ENCODE data around the gene ZNF621. TPM values are rescaled to one million over a fixed set of nuclear protein-coding genes. Genes with fewer than 3 reads are reported as not detected.

The ZNF621 gene
- total and polyA plus RNA-seq, 2 of the 8 experiments (the other 6 are each of a cell fraction or from before 2014, with no cell fraction given), result 10.9 to 15.4 TPM

DNA sequence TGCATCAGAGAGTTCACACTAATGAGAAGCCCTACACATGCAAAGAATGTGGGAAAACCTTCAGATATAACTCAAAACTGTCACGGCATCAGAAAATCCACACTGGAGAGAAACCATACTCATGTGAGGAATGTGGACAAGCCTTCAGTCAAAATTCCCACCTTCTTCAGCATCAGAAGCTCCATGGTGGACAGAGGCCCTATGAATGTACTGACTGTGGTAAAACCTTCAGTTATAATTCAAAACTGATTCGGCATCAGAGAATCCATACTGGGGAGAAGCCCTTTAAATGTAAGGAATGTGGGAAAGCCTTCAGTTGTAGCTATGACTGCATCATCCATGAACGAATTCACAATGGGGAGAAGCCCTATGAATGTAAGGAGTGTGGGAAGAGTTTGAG is 37.6 kb upstream of the ZNF621 start:
- Histone ChIP-seq H3K4me1 (replicated peaks in 1 of 4; ENCODE audit: control insufficient read depth in 3 of 4, insufficient read depth in 4 of 4, low read length in 3 of 4) (no peaks in the 10 kb centered on the region), H3K4ac (replicated peaks; ENCODE audit: insufficient read length, low read depth, low read length) (no peak overlapping the region), H3K9me3 (ENCODE audit: insufficient read depth in 2 of 2, low read depth in 1 of 2, low read length in 1 of 2) (peaks cover 15 to 17% of the 10 kb centered on the region in 2 experiments), H2BK120ac (replicated peaks; ENCODE audit: low read depth, low read length) (no peak overlapping the region), H4K8ac (ENCODE audit: extremely low read depth, insufficient read depth, low read length) (no peak overlapping the region), H3K9ac (replicated peaks in 1 of 4; ENCODE audit: extremely low read depth in 1 of 4, low read depth in 3 of 4, low read length in 3 of 4) (no peak overlapping the region), H2AK5ac (ENCODE audit: low read depth, low read length) (no peak overlapping the region), H4K20me1 (replicated peaks in 1 of 2; ENCODE audit: control insufficient read depth in 1 of 2, insufficient read depth in 2 of 2, low read length in 2 of 2) (no peaks in the 10 kb centered on the region), H3K27ac (ENCODE audit: low read depth, low read length) (no peak overlapping the region), H3K79me2 (ENCODE audit: control insufficient read depth in 1 of 2, insufficient read depth in 2 of 2, low read length in 2 of 2) (no peaks in the 10 kb centered on the region), H2BK12ac (ENCODE audit: low read depth, low read length) (no peak overlapping the region), H4K5ac (ENCODE audit: insufficient read length, low read depth, low read length) (no peak overlapping the region), H3K4me2 (ENCODE audit: insufficient read depth in 1 of 2, low read depth in 2 of 2, low read length in 2 of 2) (no peak overlapping the region), H2BK20ac (ENCODE audit: low read length) (no peak overlapping the region), H3K18ac (ENCODE audit: extremely low read depth, low read length) (no peak overlapping the region), H3K79me1 (ENCODE audit: low read depth, low read length) (no peaks in the 10 kb centered on the region), H3K36me3 (ENCODE audit: control insufficient read depth in 2 of 4, insufficient read depth in 4 of 4, low read length in 3 of 4) (peaks cover 3 to 29% (median 10%) of the 10 kb centered on the region in 4 experiments; a peak in 6 of 8 replicates), H4K91ac (replicated peaks; ENCODE audit: insufficient read length, low read length) (no peak overlapping the region), H3K4me3 (ENCODE audit: extremely low read depth in 1 of 4, insufficient read depth in 2 of 4, low read depth in 3 of 4, low read length in 4 of 4) (no peak overlapping the region), H3K56ac (replicated peaks; ENCODE audit: insufficient read length, low read depth, low read length) (no peak overlapping the region), H2BK15ac (ENCODE audit: low read length) (no peak overlapping the region), H3K27me3 (replicated peaks in 1 of 4; ENCODE audit: control insufficient read depth in 3 of 4, extremely low read depth in 1 of 4, insufficient read depth in 3 of 4, low read length in 3 of 4) (no peaks in the 10 kb centered on the region), H2BK5ac (ENCODE audit: low read depth, low read length) (no peak overlapping the region), H3K14ac (ENCODE audit: insufficient read length) (no peak overlapping the region), H3K23ac (ENCODE audit: insufficient read length) (no peak overlapping the region), H3K23me2 (ENCODE audit: low read depth, low read length) (no peaks in the 10 kb centered on the region; the same call in 1 of the 2 replicates), H2AFZ (ENCODE audit: low read length) (no peak overlapping the region)
- WGBS, 2 experiments (ENCODE audit: extremely low coverage in 1 of 2, insufficient coverage in 1 of 2, insufficient read length in 1 of 2, insufficient replicate concordance in 2 of 2, low coverage in 1 of 2, low lambda C conversion rate in 2 of 2, missing lambda C conversion rate in 1 of 2), result 90% methylated on average over 3 of the region's 3 CpGs; no CpG with 5 or more reads in 1 of the 2 experiments
- FAIRE-seq (no peak), DNase-seq (ENCODE audit: low read depth in 1 of 2, low spot score in 2 of 2) (no peak)
- ChIA-PET CTCF (ENCODE audit: partially characterized antibody) (no interaction called here), POLR2A (ENCODE audit: partially characterized antibody) (interaction anchor here (0.7 to 1.9 kb wide), 2 partner anchors 8 to 10 kb away, joined by 3 to 6 read pairs; partner anchors contain the start of gene ZNF619)
- TF ChIP-seq SP4 (IDR thresholded peaks at IDR 0.05; ENCODE audit: low read length) (no peak), TBP (IDR thresholded peaks at IDR 0.05; ENCODE audit: low read depth, low read length) (no peak), TCF12 (IDR thresholded peaks at IDR 0.05; ENCODE audit: low read depth, low read length) (no peak), POU5F1 (IDR thresholded peaks at IDR 0.05; ENCODE audit: low read depth, low read length) (no peak), BACH1 (IDR thresholded peaks at IDR 0.05; ENCODE audit: low read length) (no peak), PHF8 (conservative IDR thresholded peaks at IDR 0.05; ENCODE audit: low read depth, low read length) (no peak), RAD21 (IDR thresholded peaks at IDR 0.05 in 1 of 2, conservative IDR thresholded peaks at IDR 0.05 in 1 of 2; ENCODE audit: low read depth in 2 of 2, low read length in 2 of 2) (no peak), MAFK (IDR thresholded peaks at IDR 0.05; ENCODE audit: low read depth, low read length) (no peak), RBBP5 (IDR thresholded peaks at IDR 0.05; ENCODE audit: borderline replicate concordance, low read depth, low read length) (no peak), EGR1 (IDR thresholded peaks at IDR 0.05; ENCODE audit: borderline replicate concordance, low read depth, low read length) (no peak), SIN3A (conservative IDR thresholded peaks at IDR 0.05 in 1 of 2, IDR thresholded peaks at IDR 0.05 in 1 of 2; ENCODE audit: low read depth in 1 of 2, low read length in 2 of 2) (no peak), CBX5 (IDR thresholded peaks at IDR 0.05; ENCODE audit: low read depth, low read length) (no peak)
- TF ChIP-seq, protein P1, sequence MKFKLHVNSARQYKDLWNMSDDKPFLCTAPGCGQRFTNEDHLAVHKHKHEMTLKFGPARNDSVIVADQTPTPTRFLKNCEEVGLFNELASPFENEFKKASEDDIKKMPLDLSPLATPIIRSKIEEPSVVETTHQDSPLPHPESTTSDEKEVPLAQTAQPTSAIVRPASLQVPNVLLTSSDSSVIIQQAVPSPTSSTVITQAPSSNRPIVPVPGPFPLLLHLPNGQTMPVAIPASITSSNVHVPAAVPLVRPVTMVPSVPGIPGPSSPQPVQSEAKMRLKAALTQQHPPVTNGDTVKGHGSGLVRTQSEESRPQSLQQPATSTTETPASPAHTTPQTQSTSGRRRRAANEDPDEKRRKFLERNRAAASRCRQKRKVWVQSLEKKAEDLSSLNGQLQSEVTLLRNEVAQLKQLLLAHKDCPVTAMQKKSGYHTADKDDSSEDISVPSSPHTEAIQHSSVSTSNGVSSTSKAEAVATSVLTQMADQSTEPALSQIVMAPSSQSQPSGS (IDR thresholded peaks at IDR 0.05; ENCODE audit: low read length), result no peak

Data from H1 (cell line).